HepG2 (cell line): ENCODE results near the gene KIAA1755. TPM values are rescaled to one million over a fixed set of nuclear protein-coding genes. Genes with fewer than 3 reads are reported as not detected.

ENCODE experiments used
- AFF4 ChIP-seq: sonication (generic); formaldehyde crosslinking; IDR thresholded peaks from 2 replicates; pipeline ENCODE4 v1.4.0; 2020; ENCODE audit warnings: missing genetic modification reagents
- ATM ChIP-seq: fragments of 450-650 bp; IDR thresholded peaks from 2 replicates; pipeline ENCODE4 v1.7.1; 2017; ENCODE audit warnings: mild to moderate bottlenecking, borderline replicate concordance
- DNMT1 ChIP-seq: sonication (generic); formaldehyde crosslinking; IDR thresholded peaks from 2 replicates; pipeline ENCODE4 v1.5.1; 2020; ENCODE audit warnings: mild to moderate bottlenecking, missing genetic modification reagents
- HIVEP1 ChIP-seq: sonication (generic); formaldehyde crosslinking; IDR thresholded peaks from 2 replicates; pipeline ENCODE4 v1.4.0; 2020; ENCODE audit warnings: mild to moderate bottlenecking, missing genetic modification reagents
- KAT7 ChIP-seq: IDR thresholded peaks from 2 replicates; pipeline ENCODE4 v1.6.1; 2018; ENCODE audit warnings: borderline replicate concordance, missing compliant biosample characterization
- MLX ChIP-seq: IDR thresholded peaks from 2 replicates; pipeline ENCODE4 v1.6.1; 2016
- MTERF4 ChIP-seq: sonication (generic); formaldehyde crosslinking; IDR thresholded peaks from 2 replicates; pipeline ENCODE4 v1.8.0; 2023; ENCODE audit warnings: mild to moderate bottlenecking, missing genetic modification reagents
- MTF1 ChIP-seq: sonication (generic); formaldehyde crosslinking; IDR thresholded peaks from 2 replicates; pipeline ENCODE4 v1.5.0; 2020; ENCODE audit warnings: missing genetic modification reagents
- ONECUT2 ChIP-seq: sonication (generic); formaldehyde crosslinking; IDR thresholded peaks from 2 replicates; pipeline ENCODE4 v1.4.0; 2020; ENCODE audit warnings: missing genetic modification reagents
- PLRG1 ChIP-seq: fragments of 450-650 bp; conservative IDR thresholded peaks from 2 replicates; pipeline ENCODE4 v1.6.1; 2016
- POLR2AphosphoS5 ChIP-seq: IDR thresholded peaks from 2 replicates; pipeline ENCODE4 v1.6.1; 2012; ENCODE audit warnings: low read depth, low read length
- SATB2 ChIP-seq: sonication (generic); formaldehyde crosslinking; IDR thresholded peaks from 2 replicates; pipeline ENCODE4 v1.5.0; 2020; ENCODE audit warnings: missing genetic modification reagents
- SKI ChIP-seq: fragments of 450-650 bp; IDR thresholded peaks from one replicate; pipeline ENCODE4 v1.6.1; 2018; ENCODE audit warnings: mild to moderate bottlenecking; ENCODE audit not compliant: partially characterized antibody
- SRSF9 ChIP-seq: fragments of 200-400 bp; formaldehyde crosslinking; IDR thresholded peaks from 2 replicates; pipeline ENCODE4 v1.6.1; 2018; ENCODE audit warnings: borderline replicate concordance, mild to moderate bottlenecking, low read depth, low read length; ENCODE audit not compliant: insufficient read depth, poor library complexity, severe bottlenecking
- ZNF225 ChIP-seq: sonication (generic); formaldehyde crosslinking; IDR thresholded peaks from 2 replicates; pipeline ENCODE4 v1.4.0; 2020; ENCODE audit warnings: mild to moderate bottlenecking, missing genetic modification reagents
- ZNF276 ChIP-seq: sonication (generic); formaldehyde crosslinking; IDR thresholded peaks from 2 replicates; pipeline ENCODE4 v1.4.0; 2020; ENCODE audit warnings: mild to moderate bottlenecking, low read depth, missing genetic modification reagents
- ZNF513 ChIP-seq: sonication (generic); formaldehyde crosslinking; conservative IDR thresholded peaks from 2 replicates; pipeline ENCODE4 v1.5.0; 2020; ENCODE audit warnings: missing genetic modification reagents
- ZNF7 ChIP-seq: IDR thresholded peaks from 2 replicates; pipeline ENCODE4 v1.6.1; 2016; ENCODE audit warnings: missing biosample characterization, missing genetic modification reagents
- ZNF878 ChIP-seq: sonication (generic); formaldehyde crosslinking; IDR thresholded peaks from 2 replicates; pipeline ENCODE4 v1.8.1; 2023; ENCODE audit warnings: mild to moderate bottlenecking, missing genetic modification reagents, moderate library complexity
- ZSCAN30 ChIP-seq: sonication (generic); formaldehyde crosslinking; IDR thresholded peaks from 2 replicates; pipeline ENCODE4 v1.5.0; 2020; ENCODE audit warnings: mild to moderate bottlenecking, missing genetic modification reagents
- polyA plus RNA-seq, 8 experiments: library from polyadenylated mRNA; depleted of rRNA in 3 of 8; stranded (reverse) in 7 of 8; unstranded in 1 of 8; fragments of >200 nt; fragmentation: Illumina TruSeq in 4 of 8; extraction: Trizol in 4 of 8; gene quantifications; 2 replicates each; pipeline versions ENCODE4 v1.2.1 to v1.2.3, GENCODE V29; 2011 to 2016; ENCODE audit warnings: low read depth in 4 of 8, missing spikeins in 1 of 8, mixed read lengths in 1 of 8; ENCODE audit not compliant: insufficient read depth in 1 of 8
- total RNA-seq, 5 experiments: library from RNA; depleted of rRNA; stranded (reverse); fragments of >200 nt; fragmentation: Illumina TruSeq; extraction: Trizol; gene quantifications; 2 replicates each; pipeline ENCODE4 v1.2.3, GENCODE V29; 2016; ENCODE audit warnings: low read depth in 1 of 5

Gene KIAA1755
- total and polyA plus RNA-seq, 2 of the 13 experiments (the other 11 are each of a cell fraction or from before 2014, with no cell fraction given), result 0.04 TPM; not detected in 1

- TF ChIP-seq HIVEP1 (CRISPR knock-in tag) (peak; percentile 59; the same call in 1 of the 2 replicates), ZNF276 (no peak), SRSF9 (no peak), ZSCAN30 (CRISPR knock-in tag) (no peak), KAT7 (CRISPR knock-in tag) (no peak), MTERF4 (no peak), ZNF225 (no peak), SATB2 (CRISPR knock-in tag) (no peak), DNMT1 (CRISPR knock-in tag) (no peak), ATM (no peak), ZNF513 (no peak), MTF1 (CRISPR knock-in tag) (no peak), POLR2AphosphoS5 (no peak), MLX (CRISPR knock-in tag) (peak; percentile 94), ZNF878 (CRISPR knock-in tag) (no peak), ONECUT2 (CRISPR knock-in tag) (no peak), PLRG1 (no peak), SKI (peak; percentile 77), AFF4 (peak; percentile 50; the same call in 1 of the 2 replicates), ZNF7 (CRISPR knock-in tag) (no peak)
Measured at GRCh38 chr20:38167851-38168760, 92.4 kb downstream of the KIAA1755 start (continued).
